BLaER1 treated with 17β-estradiol and CSF1 and Interleukin-3, amounts not matched to agents 10 nM and 100 nM (cell line): Measurements from ENCODE around the gene HMG20B.
A peak's percentile ranks its signal among the peaks of the same experiment; 100 is the strongest.

Experiments
- H3K27ac ChIP-seq, 11 experiments: shearing (Covaris generic); formaldehyde crosslinking; 2 replicates each; pipeline ENCODE4 v1.8.1; 2022
- H3K27me3 ChIP-seq, 11 experiments: shearing (Covaris generic); formaldehyde crosslinking; 2 replicates each; pipeline ENCODE4 v1.8.1; 2022
- H3K36me3 ChIP-seq, 11 experiments: shearing (Covaris generic); formaldehyde crosslinking; 2 replicates each; pipeline ENCODE4 v1.8.1; 2022
- H3K4me1 ChIP-seq, 10 experiments: shearing (Covaris generic); formaldehyde crosslinking; 2 replicates each; pipeline ENCODE4 v1.8.1; 2022
- H3K4me2 ChIP-seq, 11 experiments: shearing (Covaris generic); formaldehyde crosslinking; 2 replicates each; pipeline ENCODE4 v1.8.1; 2022
- H3K4me3 ChIP-seq, 10 experiments: shearing (Covaris generic); formaldehyde crosslinking; 2 replicates each; pipeline ENCODE4 v1.8.1; 2022
- H3K9ac ChIP-seq, 11 experiments: shearing (Covaris generic); formaldehyde crosslinking; 2 replicates each; pipeline ENCODE4 v1.8.1; 2022
- H3K9me3 ChIP-seq, 11 experiments: shearing (Covaris generic); formaldehyde crosslinking; replicated peaks in 1 of 11; 2 replicates each; pipeline ENCODE4 v1.8.1; 2022
- H4K20me1 ChIP-seq, 11 experiments: shearing (Covaris generic); formaldehyde crosslinking; 2 replicates each; pipeline ENCODE4 v1.8.1; 2022
- Cebpa-rat ChIP-seq, 11 experiments: shearing (Covaris generic); IDR thresholded peaks; 2 replicates each; pipeline ENCODE4 v1.8.1; 2022

The HMG20B gene

DNA sequence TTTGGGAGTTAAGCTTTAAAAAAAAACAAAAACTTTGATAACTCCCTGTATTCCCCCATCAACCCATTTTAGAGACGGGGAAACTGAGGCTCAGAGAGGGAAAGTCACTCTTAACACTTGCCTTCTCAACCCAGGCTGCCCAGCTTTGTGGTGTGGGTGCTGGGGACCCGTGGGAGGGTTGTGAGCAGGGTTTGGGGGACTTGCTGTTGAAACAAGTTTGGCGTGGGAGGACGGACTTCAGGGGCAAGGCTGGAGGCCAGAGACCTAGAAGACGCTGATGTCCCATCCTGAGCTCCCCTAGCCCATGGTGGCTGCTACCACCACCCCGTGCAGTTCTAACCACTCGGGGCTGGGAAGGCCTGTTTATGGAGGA lies 54.6 kb downstream of the HMG20B start:
- H3K9me3 ChIP-seq = no peaks in the 10 kb centered on the region
- peak overlapping the region in 9 of 11 experiments; percentile 36 to 100 (median 92); a peak in 17 of 22 replicates for H3K4me2 ChIP-seq
- peaks cover 0 to 63% (median 41%) of the 10 kb centered on the region in 11 experiments; a peak in 19 of 22 replicates for H4K20me1 ChIP-seq
- H3K4me1 ChIP-seq = peaks cover 18 to 35% (median 22%) of the 10 kb centered on the region in 10 experiments
- peak overlapping the region in 3 of 11 experiments; percentile 8 to 98 (median 94); a peak in 4 of 22 replicates for H3K27ac ChIP-seq
- no peak for TF ChIP-seq Cebpa-rat (IDR thresholded peaks at IDR 0.05)
- peak overlapping the region in 4 of 11 experiments; percentile 89 to 96 (median 94); a peak in 2 of 22 replicates for H3K9ac ChIP-seq
- H3K27me3 ChIP-seq = no peaks in the 10 kb centered on the region
- peaks cover 22 to 41% (median 35%) of the 10 kb centered on the region in 11 experiments for H3K36me3 ChIP-seq
- no peak overlapping the region; a peak in 1 of 20 replicates for H3K4me3 ChIP-seq
